ENCODE data around the gene RORB.

The RORB gene

GRCh38 chr9:74589576-74589975, 92.4 kb downstream of the RORB start:
- TF ChIP-seq CTCF (IDR thresholded peaks at IDR 0.05; ENCODE audit: extremely low read depth, missing control alignments), result no peak
- no peak for DNase-seq (ENCODE audit: low spot score)

GRCh38 chr9:74595286-74595685, 98.2 kb downstream of the RORB start:
- no peak for DNase-seq (ENCODE audit: low spot score)
- TF ChIP-seq CTCF (IDR thresholded peaks at IDR 0.05; ENCODE audit: extremely low read depth, missing control alignments), result no peak

GRCh38 chr9:74598874-74599273, 101.7 kb downstream of the RORB start:
- no peak for TF ChIP-seq CTCF (IDR thresholded peaks at IDR 0.05; ENCODE audit: extremely low read depth, missing control alignments)
- no peak for DNase-seq (ENCODE audit: low spot score)

GRCh38 chr9:74609671-74610405, 112.7 kb downstream of the RORB start:
- no peak for DNase-seq (ENCODE audit: low spot score)
- TF ChIP-seq CTCF (IDR thresholded peaks at IDR 0.05; ENCODE audit: extremely low read depth, missing control alignments), result no peak

- DNase-seq (ENCODE audit: low spot score), result no peak
- no peak for TF ChIP-seq CTCF (IDR thresholded peaks at IDR 0.05; ENCODE audit: extremely low read depth, missing control alignments)
Observed at GRCh38 chr9:74610523-74611061, 113.5 kb downstream of the RORB start.

- no peak for TF ChIP-seq CTCF (IDR thresholded peaks at IDR 0.05; ENCODE audit: extremely low read depth, missing control alignments)
- no peak for DNase-seq (ENCODE audit: low spot score)
Observed at GRCh38 chr9:74630228-74630627, 133.1 kb downstream of the RORB start.

- TF ChIP-seq CTCF (IDR thresholded peaks at IDR 0.05; ENCODE audit: extremely low read depth, missing control alignments), result no peak
- DNase-seq (ENCODE audit: low spot score), result no peak
Observed at GRCh38 chr9:74639112-74639511, 142.0 kb downstream of the RORB start.

Data from GM20000 (cell line).